Measurements from ENCODE around the gene UST. TPM values are rescaled to one million over a fixed set of nuclear protein-coding genes. Genes with fewer than 3 reads are reported as not detected.

UST gene
- total RNA-seq, 2 donors from 2014 or later = 4.3 to 5.3 TPM

GRCh38 chr6:148701375-148701774 is 45.5 kb upstream of the UST start:
- Histone ChIP-seq H3K36me3 (no peaks in the 10 kb centered on the region), H3K4me3 (peak overlapping the region in 1 of 2 donors; percentile 24), H3K4me1 (no peaks in the 10 kb centered on the region), H3K9me3 (peaks cover 0 to 6% of the 10 kb centered on the region in 2 donors), H3K27me3 (peaks cover 0 to 3% of the 10 kb centered on the region in 2 donors), H3K27ac (peak overlapping the region in 1 of 2 donors; percentile 32)
- DNase-seq (ENCODE audit: low spot score) = no peak
- TF ChIP-seq CTCF (IDR thresholded peaks at IDR 0.05) = no peak

DNA sequence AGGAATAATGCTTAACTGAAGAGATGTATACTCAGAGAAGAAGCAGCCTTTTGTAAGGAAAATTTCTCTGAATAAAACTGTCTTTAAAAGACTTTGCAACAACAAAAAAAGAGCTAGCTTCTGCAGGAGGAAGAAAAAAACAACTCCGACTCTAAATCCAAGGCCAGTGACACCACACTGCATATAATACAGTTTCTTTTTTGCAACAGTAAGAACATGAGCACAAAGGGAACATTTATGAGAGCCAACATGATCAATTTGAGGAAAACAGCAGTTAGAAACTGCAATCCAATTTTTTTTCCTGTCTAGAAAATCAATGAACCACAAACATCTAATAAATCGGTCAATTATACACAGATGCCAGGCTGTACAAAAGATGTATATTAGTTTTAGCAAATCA is 42.9 kb upstream of the UST start:
- Histone ChIP-seq H3K4me1 (no peaks in the 10 kb centered on the region), H3K36me3 (no peaks in the 10 kb centered on the region), H3K27me3 (peaks cover 0 to 3% of the 10 kb centered on the region in 2 donors), H3K27ac (no peak overlapping the region), H3K4me3 (no peak overlapping the region), H3K9me3 (peaks cover 0 to 6% of the 10 kb centered on the region in 2 donors)
- DNase-seq (ENCODE audit: low spot score) = no peak
- no peak for TF ChIP-seq CTCF (IDR thresholded peaks at IDR 0.05)

GRCh38 chr6:148704400-148705246 is 42.2 kb upstream of the UST start:
- no peaks in the 10 kb centered on the region for H3K4me1 ChIP-seq
- H3K36me3 ChIP-seq = no peaks in the 10 kb centered on the region
- H3K4me3 ChIP-seq = no peak overlapping the region
- peaks cover 0 to 3% of the 10 kb centered on the region in 2 donors for H3K27me3 ChIP-seq
- peaks cover 0 to 6% of the 10 kb centered on the region in 2 donors for H3K9me3 ChIP-seq
- no peak for TF ChIP-seq CTCF (IDR thresholded peaks at IDR 0.05)
- DNase-seq (ENCODE audit: low spot score) = no peak
- H3K27ac ChIP-seq = no peak overlapping the region

DNA sequence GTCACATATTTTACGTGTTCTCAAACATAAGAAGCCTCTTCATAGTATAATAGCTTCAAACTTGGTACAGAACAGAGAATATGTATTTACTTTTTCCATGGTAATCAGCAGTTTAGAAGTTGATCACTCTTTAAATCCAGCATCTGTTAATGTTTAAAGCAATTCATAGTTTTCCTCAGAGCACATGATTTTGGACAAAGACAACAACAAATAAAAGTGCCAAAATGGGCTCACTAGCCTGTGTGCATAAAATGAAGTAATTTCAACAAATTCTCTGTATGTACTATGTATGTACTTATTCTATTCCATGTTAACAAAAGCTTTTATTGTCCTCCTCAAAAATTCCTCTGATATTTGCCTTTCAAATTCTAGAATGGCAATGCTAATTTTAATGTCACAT is 38.1 kb upstream of the UST start:
- no peak for DNase-seq (ENCODE audit: low spot score)
- H3K4me3 ChIP-seq = no peak overlapping the region
- peaks cover 0 to 11% of the 10 kb centered on the region in 2 donors for H3K9me3 ChIP-seq
- no peaks in the 10 kb centered on the region for H3K36me3 ChIP-seq
- TF ChIP-seq CTCF (IDR thresholded peaks at IDR 0.05) = no peak
- H3K4me1 ChIP-seq = no peaks in the 10 kb centered on the region
- no peaks in the 10 kb centered on the region for H3K27me3 ChIP-seq
- H3K27ac ChIP-seq = no peak overlapping the region

GRCh38 chr6:148709577-148709976 is 37.3 kb upstream of the UST start:
- H3K9me3 ChIP-seq = peaks cover 0 to 11% of the 10 kb centered on the region in 2 donors
- H3K27me3 ChIP-seq = no peaks in the 10 kb centered on the region
- no peak for TF ChIP-seq CTCF (IDR thresholded peaks at IDR 0.05)
- H3K4me3 ChIP-seq = no peak overlapping the region
- DNase-seq (ENCODE audit: low spot score) = no peak
- no peaks in the 10 kb centered on the region for H3K36me3 ChIP-seq
- H3K4me1 ChIP-seq = no peaks in the 10 kb centered on the region
- no peak overlapping the region for H3K27ac ChIP-seq
